IPS DF 4.7 (cell line): Measurements from ENCODE around the gene CD2BP2.

Experiments used
- DNase-seq: peaks from one replicate; pipeline ENCODE4 v3.0.0-alpha.2; 2013; ENCODE audit warnings: low spot score; ENCODE audit errors: extremely low read depth

The CD2BP2 gene

GRCh38 chr16:30378236-30379157 is 23.4 kb upstream of the CD2BP2 start:
- no peak for DNase-seq

GRCh38 chr16:30377812-30378235 is 22.7 kb upstream of the CD2BP2 start:
- no peak for DNase-seq

GRCh38 chr16:30377050-30377811 is 22.1 kb upstream of the CD2BP2 start:
- DNase-seq, result no peak

GRCh38 chr16:30376461-30376902 is 21.4 kb upstream of the CD2BP2 start:
- DNase-seq, result no peak

- DNase-seq, result no peak
These were observed 20.8 kb upstream of the CD2BP2 start for GRCh38 chr16:30375864-30376263.

GRCh38 chr16:30374538-30374937 is 19.4 kb upstream of the CD2BP2 start, which contains the start of gene MYL11:
MYL11 (plus strand) TSS chr16:30374802; CDS start chr16:30374858, 56 bp downstream.
- no peak for DNase-seq

- DNase-seq, result no peak
These were observed 17.6 kb upstream of the CD2BP2 start for GRCh38 chr16:30372725-30373124.

- no peak for DNase-seq
These were observed 17.1 kb upstream of the CD2BP2 start for GRCh38 chr16:30372038-30372712.

GRCh38 chr16:30371248-30371816 is 16.2 kb upstream of the CD2BP2 start:
- no peak for DNase-seq

GRCh38 chr16:30370456-30371247 is 15.5 kb upstream of the CD2BP2 start, which contains the start of gene TBC1D10B:
TBC1D10B (minus strand) TSS chr16:30370494; CDS start chr16:30370183, 311 bp downstream.
- DNase-seq, result peak; percentile 100

- no peak for DNase-seq
These were observed 14.9 kb upstream of the CD2BP2 start for GRCh38 chr16:30369938-30370455.

GRCh38 chr16:30369091-30369937 is 14.2 kb upstream of the CD2BP2 start:
- DNase-seq, result no peak

- no peak for DNase-seq
These were observed 13.6 kb upstream of the CD2BP2 start for GRCh38 chr16:30368792-30369090.

GRCh38 chr16:30368122-30368791 is 13.1 kb upstream of the CD2BP2 start:
- DNase-seq, result no peak

GRCh38 chr16:30367349-30368009 is 12.4 kb upstream of the CD2BP2 start:
- DNase-seq, result no peak

- no peak for DNase-seq
These were observed 11.4 kb upstream of the CD2BP2 start for GRCh38 chr16:30366511-30366910.

- no peak for DNase-seq
These were observed 10.1 kb upstream of the CD2BP2 start for GRCh38 chr16:30365200-30365599.

- no peak for DNase-seq
These were observed 6.1 kb upstream of the CD2BP2 start for GRCh38 chr16:30361180-30361579.
